Esophagus muscularis mucosa (tissue), 4 donors: ENCODE results near the gene TAF6. TPM values are rescaled to one million over a fixed set of nuclear protein-coding genes. Genes with fewer than 3 reads are reported as not detected.

Source experiments
- DNase-seq: peaks from one replicate; pipeline ENCODE4 v3.0.0-alpha.2; 2017; ENCODE audit errors: extremely low spot score
- H3K27ac ChIP-seq, 4 donors: fragments of 200-600 bp; sonication (generic); replicated peaks in 1 of 4; 1 replicate in 3 of 4; 2 replicates in 1 of 4; pipeline ENCODE4 v1.5.1; 2016 to 2019; ENCODE audit warnings: mild to moderate bottlenecking in 1 of 4
- H3K27me3 ChIP-seq, 4 donors: fragments of 200-600 bp; sonication (generic); one replicate each; pipeline versions ENCODE4 v1.5.1 to v1.6.0; 2016 to 2019
- H3K36me3 ChIP-seq, 4 donors: fragments of 200-600 bp; sonication (generic); one replicate each; pipeline ENCODE4 v1.5.1; 2016 to 2019
- H3K4me1 ChIP-seq, 4 donors: fragments of 200-600 bp; sonication (generic); one replicate each; pipeline ENCODE4 v1.5.1; 2016 to 2019
- H3K4me3 ChIP-seq, 4 donors: fragments of 200-600 bp; sonication (generic); 1 replicate in 2 of 4; 2 replicates in 2 of 4; pipeline ENCODE4 v1.5.1; 2016 to 2019; ENCODE audit warnings: mild to moderate bottlenecking in 4 of 4, moderate library complexity in 1 of 4
- H3K9me3 ChIP-seq, 4 donors: fragments of 200-600 bp; sonication (generic); 1 replicate in 3 of 4; 2 replicates in 1 of 4; pipeline ENCODE4 v1.5.1; 2016 to 2019
- CTCF ChIP-seq, 3 experiments: fragments of 200-600 bp in 2 of 3; fragments of 450-650 bp in 1 of 3; sonication (generic) in 2 of 3; IDR thresholded peaks; one replicate each; pipeline ENCODE4 v1.5.1; 2017 to 2019; ENCODE audit warnings: antibody characterized with exemption in 3 of 3, mild to moderate bottlenecking in 2 of 3, moderate library complexity in 1 of 3
- EP300 ChIP-seq: sonication (generic); formaldehyde crosslinking; IDR thresholded peaks from one replicate; pipeline ENCODE4 v1.6.1; 2017; ENCODE audit warnings: antibody characterized with exemption
- POLR2A ChIP-seq: fragments of 450-650 bp; IDR thresholded peaks from one replicate; pipeline ENCODE4 v1.6.1; 2017; ENCODE audit warnings: antibody characterized with exemption, moderate library complexity, mild to moderate bottlenecking, low read depth
- POLR2AphosphoS5 ChIP-seq, 2 donors: sonication (generic); formaldehyde crosslinking; IDR thresholded peaks; one replicate each; pipeline ENCODE4 v1.6.1; 2017; ENCODE audit warnings: antibody characterized with exemption in 2 of 2
- WGBS: methylation state at CpG from one replicate; pipeline ENCODE4 v1.1.5; 2018; 5-methylcytosine and 5-hydroxymethylcytosine counted together
- intact Hi-C: fragments of 100-400 bp; cut with DNase I; formaldehyde crosslinking; loops from one replicate; pipeline ENCODE4 v1.15.1; 2023
- total RNA-seq, 4 donors: library from RNA; depleted of rRNA; stranded (reverse); fragments of >200 nt; gene quantifications; one replicate each; pipeline versions ENCODE4 v1.1.0 to v1.2.1, GENCODE V29; 2016

Gene TAF6
- total RNA-seq, 4 donors from 2014 or later = 48.5 to 92.1 (median 77.8) TPM

- Histone ChIP-seq H3K9me3 (no peaks in the 10 kb centered on the region), H3K4me3 (no peak overlapping the region), H3K27ac (peak overlapping the region in 1 of 4 donors; percentile 4), H3K27me3 (no peaks in the 10 kb centered on the region), H3K36me3 (peaks cover 19 to 61% (median 40%) of the 10 kb centered on the region in 4 donors), H3K4me1 (peaks cover 20 to 66% (median 37%) of the 10 kb centered on the region in 4 donors)
- DNase-seq = no peak
- intact Hi-C loops = no loop called here
- WGBS = 46% methylated on average over 4 of the region's 30 CpGs
- TF ChIP-seq CTCF (IDR thresholded peaks at IDR 0.05) (no peak), EP300 (no peak), POLR2A (no peak), POLR2AphosphoS5 (IDR thresholded peaks at IDR 0.05) (no peak)
Measured at GRCh38 chr7:100154651-100155491, 35.7 kb upstream of the TAF6 start.

- H3K27me3 ChIP-seq = no peaks in the 10 kb centered on the region
- H3K9me3 ChIP-seq = no peaks in the 10 kb centered on the region
- TF ChIP-seq POLR2AphosphoS5 (IDR thresholded peaks at IDR 0.05) = no peak
- TF ChIP-seq EP300 = no peak
- TF ChIP-seq CTCF (IDR thresholded peaks at IDR 0.05) = no peak
- no peak for TF ChIP-seq POLR2A
- no peak for DNase-seq
- H3K27ac ChIP-seq = peak overlapping the region in 1 of 4 donors; percentile 16
- intact Hi-C loops = no loop called here
- 79% methylated on average over 12 of the region's 16 CpGs for WGBS
- peaks cover 25 to 70% (median 40%) of the 10 kb centered on the region in 4 donors for H3K4me1 ChIP-seq
- H3K4me3 ChIP-seq = no peak overlapping the region
- peaks cover 19 to 61% (median 40%) of the 10 kb centered on the region in 4 donors for H3K36me3 ChIP-seq
Measured at GRCh38 chr7:100153708-100154535, 34.8 kb upstream of the TAF6 start.

- no peak for TF ChIP-seq EP300
- no peak for TF ChIP-seq POLR2A
- TF ChIP-seq CTCF (IDR thresholded peaks at IDR 0.05) = no peak
- TF ChIP-seq POLR2AphosphoS5 (IDR thresholded peaks at IDR 0.05) = no peak
- H3K36me3 ChIP-seq = peaks cover 19 to 61% (median 40%) of the 10 kb centered on the region in 4 donors
- peaks cover 23 to 65% (median 39%) of the 10 kb centered on the region in 4 donors for H3K4me1 ChIP-seq
- DNase-seq = no peak
- H3K27me3 ChIP-seq = no peaks in the 10 kb centered on the region
- peak overlapping the region in 1 of 4 donors; percentile 16 for H3K27ac ChIP-seq
- intact Hi-C loops = no loop called here
- H3K9me3 ChIP-seq = no peaks in the 10 kb centered on the region
- no peak overlapping the region for H3K4me3 ChIP-seq
- 86% methylated on average over 18 of the region's 18 CpGs for WGBS
Measured at GRCh38 chr7:100152937-100153666, 33.9 kb upstream of the TAF6 start.

GRCh38 chr7:100152404-100152803, 33.2 kb upstream of the TAF6 start:
- Histone ChIP-seq H3K36me3 (peaks cover 19 to 61% (median 40%) of the 10 kb centered on the region in 4 donors), H3K27me3 (no peaks in the 10 kb centered on the region), H3K4me3 (no peak overlapping the region), H3K27ac (no peak overlapping the region), H3K9me3 (no peaks in the 10 kb centered on the region), H3K4me1 (peaks cover 16 to 62% (median 35%) of the 10 kb centered on the region in 4 donors)
- DNase-seq = no peak
- intact Hi-C loops = no loop called here
- no peak for TF ChIP-seq CTCF (IDR thresholded peaks at IDR 0.05)
- TF ChIP-seq POLR2AphosphoS5 (IDR thresholded peaks at IDR 0.05) = no peak
- TF ChIP-seq EP300 = no peak
- TF ChIP-seq POLR2A = no peak
